GM21447 (cell line): ENCODE data around the gene KIRREL3.
"Not testable (repeated sequence)": the region's sequence is repeated elsewhere in the genome, so short reads cannot be mapped to it uniquely, and the experiment has no call there.

ENCODE experiments used
- ATAC-seq: cut with Tn5 transposase; IDR thresholded peaks from one replicate; pipeline ENCODE4 v1.9.1; 2021; ENCODE audit not compliant: unreplicated experiment

KIRREL3 gene

DNA sequence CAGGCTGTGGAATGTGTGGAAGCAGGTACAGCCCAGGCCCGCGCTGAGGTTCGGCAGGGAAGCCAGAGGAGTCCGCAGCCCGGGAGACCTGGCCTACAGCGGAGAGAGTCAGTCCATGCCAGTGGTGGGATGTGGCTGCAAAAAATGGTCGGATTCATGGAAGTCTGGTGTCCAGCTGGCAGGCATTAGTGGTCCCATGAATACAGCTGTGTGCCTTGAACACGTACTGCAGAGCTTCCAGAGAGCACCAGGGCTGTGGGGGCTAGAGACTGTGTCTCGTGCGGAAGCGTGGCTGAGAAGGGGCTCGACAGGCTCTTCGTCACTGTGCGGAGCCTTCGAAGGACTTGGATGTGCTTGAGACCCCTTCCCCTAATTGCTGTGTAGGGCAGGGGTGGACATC, 604.3 kb downstream of the KIRREL3 start:
- ATAC-seq = not testable (repeated sequence)

DNA sequence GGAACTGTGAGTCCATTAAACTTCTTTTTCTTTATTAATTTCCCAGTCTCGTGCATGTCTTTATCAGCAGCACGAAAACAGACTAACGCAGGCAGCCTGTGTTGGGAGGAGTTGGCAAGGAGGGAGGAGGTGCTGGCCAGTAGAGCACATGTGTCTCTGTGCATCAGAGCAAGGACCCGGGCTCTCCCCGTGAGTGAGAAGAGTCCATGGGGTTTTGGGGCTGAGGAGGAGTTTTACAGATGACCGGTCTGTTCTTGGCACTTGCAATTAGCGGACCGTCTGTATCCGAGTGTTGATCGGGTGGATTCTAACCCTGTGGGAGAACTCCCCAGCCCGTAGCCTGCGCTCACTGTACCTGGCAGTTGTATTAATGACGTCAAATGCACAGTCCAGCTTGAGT, 604.8 kb downstream of the KIRREL3 start:
- ATAC-seq = not testable (repeated sequence)

DNA sequence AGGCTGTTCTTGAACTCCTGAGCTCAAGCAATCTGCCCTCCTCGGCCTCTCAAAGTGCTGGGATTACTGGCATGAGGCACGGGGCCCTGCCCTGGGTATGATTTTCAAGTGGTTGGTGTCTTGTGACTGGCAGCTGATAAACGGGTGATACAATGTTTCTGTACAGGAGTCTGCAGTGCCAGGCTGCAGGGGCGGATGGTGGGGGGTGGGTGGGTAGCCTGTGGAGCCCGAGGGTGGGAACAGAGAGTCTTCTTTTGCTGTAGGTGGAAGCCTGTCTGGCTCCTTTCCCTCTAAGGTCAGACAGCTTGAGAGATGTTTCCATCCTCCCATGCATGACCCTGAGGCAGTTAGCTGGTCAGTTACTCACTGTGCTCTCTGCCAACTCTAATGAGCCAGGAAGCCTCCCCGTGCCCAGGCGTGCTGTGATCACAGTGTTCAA, 605.9 kb downstream of the KIRREL3 start:
- not testable (repeated sequence) for ATAC-seq

DNA sequence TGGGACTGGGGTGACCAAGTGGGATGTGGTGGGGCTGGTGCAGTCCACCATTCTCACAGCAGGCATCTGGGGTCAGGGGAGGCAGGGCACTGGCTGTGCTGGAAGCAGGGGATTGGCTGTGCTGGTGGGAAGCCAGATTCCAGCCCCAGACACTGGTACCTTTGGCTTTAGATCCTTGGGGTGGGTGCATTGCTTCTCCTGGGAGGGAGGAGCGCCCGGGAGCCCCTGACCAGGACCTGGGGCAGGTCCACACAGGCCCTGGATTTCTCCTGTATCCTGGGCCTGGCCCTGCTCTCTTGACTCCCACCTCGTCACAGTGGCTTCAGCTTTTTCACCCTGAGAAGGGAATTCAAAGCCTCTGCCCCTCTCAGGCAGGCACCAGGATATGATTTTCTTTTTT, 606.5 kb downstream of the KIRREL3 start:
- ATAC-seq = no peak

DNA sequence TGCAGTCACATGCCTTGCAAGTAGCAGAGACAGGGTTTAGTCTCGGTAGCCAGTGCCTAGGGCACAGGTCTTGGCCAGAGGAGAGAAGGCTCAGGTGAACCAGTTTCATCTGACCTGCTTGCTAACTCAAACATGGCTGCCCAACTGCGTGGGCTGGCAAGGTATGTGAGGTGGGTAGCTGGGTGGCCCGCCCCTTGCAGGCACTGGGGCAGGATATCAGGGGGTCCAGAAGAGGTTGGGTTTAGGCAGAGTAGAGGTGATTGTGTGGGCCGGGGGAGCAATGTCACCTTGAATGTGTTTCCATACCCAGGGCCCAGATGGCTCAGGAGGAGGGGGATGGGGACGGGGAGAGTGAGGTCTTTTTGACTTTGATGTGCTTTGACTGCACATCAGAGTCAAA, 607.4 kb downstream of the KIRREL3 start:
- ATAC-seq = no peak

DNA sequence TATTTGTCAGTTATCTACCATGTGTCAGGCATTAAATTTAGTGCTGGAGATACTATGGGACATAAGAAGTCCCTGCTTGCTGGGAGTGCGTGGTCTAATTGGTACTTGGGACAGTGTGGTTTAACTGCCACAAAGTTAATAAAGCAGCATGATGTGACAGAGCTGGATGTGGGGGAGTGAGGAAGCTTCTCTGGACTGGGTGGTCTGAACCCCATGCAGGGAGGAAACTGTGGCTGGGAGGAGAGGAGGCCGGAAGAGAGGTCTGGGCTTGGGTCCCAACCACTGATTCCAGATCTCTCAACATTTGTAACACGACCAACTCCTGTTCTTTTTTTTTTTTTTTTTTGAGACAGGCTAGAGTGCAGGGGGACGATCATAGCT, 607.9 kb downstream of the KIRREL3 start:
- peak; percentile 26 for ATAC-seq

DNA sequence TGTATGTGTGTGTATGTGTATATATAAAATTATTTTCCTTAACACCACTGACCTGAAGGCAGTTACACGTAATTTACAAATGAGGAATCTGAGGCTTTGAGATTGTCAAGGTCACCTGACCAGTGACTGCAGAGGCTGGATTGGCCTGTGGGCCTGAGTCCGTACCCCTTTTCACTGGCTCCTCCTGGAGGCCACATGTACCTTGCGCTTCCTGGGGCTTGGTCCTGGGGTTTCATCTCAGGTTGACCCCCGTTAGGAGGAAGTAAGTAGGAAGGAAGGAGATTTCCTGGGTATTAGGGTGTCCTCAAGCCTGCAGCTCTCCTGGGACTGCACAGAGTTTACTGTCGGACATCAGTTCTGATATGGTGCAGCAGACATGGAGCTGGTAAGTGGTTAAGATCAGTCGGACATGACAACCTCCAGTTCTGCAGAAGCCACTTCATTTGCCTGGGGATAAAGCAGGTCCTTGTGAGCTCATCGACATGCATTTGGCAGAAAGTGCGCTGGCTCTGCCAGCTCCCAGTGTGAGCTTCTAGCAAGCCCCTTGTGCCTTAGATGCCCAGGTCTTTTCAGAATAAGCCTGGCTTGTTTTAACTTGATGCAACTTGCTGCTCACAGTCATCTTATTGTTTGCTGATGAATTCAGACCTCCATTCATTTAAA, 608.5 kb downstream of the KIRREL3 start:
- ATAC-seq = peak; percentile 78

DNA sequence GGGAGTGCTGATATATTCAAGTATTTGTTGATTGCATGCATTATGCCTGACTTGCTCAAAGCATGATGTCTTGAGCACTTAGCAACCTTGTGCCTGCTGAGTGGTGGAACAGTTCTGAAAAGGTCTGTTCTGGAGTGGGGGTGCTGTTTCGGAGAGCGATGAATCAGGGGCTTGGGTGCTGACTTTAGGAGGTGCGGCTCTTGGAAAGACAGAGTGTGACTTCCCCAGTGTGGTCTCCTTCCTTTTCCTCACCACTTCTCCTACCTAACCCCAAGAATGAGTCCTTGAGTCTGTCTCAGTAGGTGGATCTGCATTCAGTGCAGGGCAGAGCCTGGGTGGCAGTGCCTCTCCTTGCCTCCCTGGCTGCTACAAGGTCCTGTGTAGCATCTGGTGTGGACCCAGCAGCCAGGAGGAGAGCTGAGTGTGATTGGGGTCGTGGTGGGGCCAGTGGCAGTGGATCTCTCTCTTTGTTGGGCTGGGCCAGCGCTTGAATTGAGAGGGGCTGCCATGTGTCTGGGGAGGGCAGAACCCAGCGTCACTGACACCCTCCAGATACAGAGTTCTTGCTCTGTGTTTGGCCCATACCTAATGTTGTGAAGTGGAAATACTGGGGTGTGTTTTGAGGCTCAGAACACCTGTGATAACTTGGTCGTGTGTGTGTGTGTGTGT, 609.1 kb downstream of the KIRREL3 start:
- ATAC-seq = no peak

DNA sequence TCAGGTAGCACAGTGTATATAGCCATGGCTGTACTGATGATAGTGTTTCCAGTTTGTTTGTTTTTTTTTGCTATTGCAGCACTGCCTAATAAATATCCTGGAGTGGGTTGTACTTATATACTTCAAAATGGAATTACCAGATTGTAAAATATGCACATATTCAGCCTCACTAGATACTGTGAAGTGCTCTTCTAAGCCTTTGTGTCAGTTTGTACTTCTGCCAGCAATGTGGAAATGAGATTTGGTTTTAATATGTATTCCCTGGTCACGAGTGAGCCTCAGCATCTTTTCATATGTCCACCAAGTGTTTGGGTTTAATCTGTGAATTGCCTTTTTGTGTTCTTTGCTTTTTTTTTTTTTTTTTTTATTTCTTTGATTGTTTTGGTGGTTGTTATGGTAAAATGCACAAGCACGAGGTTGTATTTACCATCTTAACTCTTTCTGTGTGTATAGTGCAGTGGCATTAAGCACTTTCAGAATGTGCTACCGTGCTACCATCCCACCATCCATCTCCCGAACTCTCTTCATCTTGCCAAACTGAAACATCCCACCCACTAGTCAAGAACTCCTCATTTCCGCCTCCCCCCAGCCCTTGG, 610.2 kb downstream of the KIRREL3 start:
- ATAC-seq = no peak

DNA sequence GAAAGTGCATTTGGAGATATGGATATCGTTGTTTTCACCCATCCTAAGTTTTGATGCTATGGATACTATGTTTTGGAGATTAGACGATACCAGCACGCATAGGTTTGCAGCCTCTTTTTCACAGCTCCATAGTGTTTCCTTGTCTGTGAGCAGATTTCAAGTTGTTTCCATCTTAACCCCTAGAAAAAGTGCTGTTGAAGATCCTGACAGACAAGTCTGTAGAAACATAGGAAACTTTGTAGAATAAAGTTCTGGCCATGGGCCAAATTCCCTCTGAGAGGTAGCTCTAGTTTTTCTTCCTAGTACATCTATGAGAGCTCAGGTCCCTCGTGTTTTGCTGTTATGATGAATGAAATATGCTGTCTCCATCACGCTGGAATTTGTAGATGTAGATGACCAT, 612.7 kb downstream of the KIRREL3 start:
- ATAC-seq = no peak

DNA sequence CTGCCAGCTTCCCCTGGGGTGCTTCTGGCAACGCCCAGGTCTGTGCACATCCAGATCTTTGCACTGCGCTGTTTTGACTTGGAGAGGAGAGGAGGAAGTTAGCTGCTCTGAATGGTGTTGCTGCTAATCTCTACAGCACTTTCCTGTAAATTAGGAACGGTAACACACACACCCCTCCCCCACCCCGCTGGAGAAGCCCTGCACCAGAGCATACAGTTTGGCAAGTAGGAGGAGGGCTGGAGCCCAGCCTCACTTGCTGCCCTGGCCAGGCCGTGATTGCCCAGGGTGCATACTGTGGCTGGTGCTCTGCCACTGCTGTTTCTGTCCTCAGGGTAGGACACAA, 613.9 kb downstream of the KIRREL3 start:
- ATAC-seq = not testable (repeated sequence)

DNA sequence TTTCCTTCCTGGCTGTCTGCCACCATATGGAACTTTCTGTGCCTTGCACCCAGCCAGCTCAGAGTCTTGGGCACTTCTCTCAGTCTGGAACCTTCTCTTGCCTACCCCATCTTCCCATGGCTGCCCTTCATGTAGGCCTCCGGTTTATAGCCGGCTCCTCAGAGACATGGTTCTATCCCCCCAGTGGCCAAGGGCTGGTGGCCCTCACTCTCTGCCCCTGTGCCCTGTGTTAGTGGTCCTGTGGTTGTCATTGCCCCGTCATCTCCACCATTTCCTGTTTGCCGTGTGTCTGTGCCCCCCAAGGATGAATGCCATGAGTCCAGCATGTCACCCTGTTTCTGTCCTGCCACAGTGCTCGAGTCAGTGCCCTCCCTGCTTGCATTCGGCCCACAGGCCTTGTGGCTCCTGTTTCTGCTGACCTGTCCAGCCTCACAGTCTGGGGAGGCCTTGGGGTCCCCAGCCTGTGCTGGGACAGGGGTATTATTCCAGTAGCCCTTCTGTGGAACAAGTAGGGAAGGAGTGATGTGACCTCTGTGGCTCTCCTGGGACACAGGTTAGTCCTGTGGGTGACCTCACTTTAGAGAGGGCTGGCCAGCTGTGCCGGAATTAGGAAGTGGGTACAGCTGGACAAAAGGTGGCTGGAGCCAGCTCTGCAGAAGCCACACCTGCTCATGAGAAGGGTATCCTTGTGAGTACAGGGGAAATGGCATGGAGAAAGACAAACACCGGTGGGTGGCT, 614.4 kb downstream of the KIRREL3 start:
- ATAC-seq = no peak

DNA sequence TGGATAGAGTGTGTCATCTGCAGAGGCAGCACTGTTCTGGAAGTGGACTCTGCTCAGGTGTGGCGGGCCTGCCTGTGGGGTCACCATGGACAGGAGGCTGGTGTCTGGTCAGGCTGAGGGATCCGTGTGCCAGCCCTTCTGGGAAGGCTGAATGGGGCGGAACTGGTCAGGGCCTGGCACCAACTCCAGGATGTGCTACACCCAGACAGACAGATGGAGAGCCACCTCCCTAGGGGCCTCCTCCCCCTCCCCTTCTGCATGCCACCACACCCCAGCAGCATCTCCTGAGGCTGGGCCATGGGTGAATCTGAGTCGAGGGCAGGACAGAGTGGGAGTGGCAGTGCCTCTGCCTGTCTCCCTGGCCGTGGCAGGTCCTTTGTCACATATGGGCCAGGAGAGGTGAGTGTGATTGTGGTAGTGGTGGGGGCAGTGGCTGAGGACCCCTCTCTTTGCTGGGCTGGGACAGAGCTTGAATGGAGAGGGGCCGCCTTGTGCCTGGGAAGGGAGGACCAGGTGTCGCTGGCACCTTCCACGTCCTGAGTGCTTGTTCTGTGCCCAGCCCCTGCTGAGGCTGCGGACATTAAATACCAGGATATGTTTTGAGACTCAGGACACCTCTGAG, 616.0 kb downstream of the KIRREL3 start:
- no peak for ATAC-seq

DNA sequence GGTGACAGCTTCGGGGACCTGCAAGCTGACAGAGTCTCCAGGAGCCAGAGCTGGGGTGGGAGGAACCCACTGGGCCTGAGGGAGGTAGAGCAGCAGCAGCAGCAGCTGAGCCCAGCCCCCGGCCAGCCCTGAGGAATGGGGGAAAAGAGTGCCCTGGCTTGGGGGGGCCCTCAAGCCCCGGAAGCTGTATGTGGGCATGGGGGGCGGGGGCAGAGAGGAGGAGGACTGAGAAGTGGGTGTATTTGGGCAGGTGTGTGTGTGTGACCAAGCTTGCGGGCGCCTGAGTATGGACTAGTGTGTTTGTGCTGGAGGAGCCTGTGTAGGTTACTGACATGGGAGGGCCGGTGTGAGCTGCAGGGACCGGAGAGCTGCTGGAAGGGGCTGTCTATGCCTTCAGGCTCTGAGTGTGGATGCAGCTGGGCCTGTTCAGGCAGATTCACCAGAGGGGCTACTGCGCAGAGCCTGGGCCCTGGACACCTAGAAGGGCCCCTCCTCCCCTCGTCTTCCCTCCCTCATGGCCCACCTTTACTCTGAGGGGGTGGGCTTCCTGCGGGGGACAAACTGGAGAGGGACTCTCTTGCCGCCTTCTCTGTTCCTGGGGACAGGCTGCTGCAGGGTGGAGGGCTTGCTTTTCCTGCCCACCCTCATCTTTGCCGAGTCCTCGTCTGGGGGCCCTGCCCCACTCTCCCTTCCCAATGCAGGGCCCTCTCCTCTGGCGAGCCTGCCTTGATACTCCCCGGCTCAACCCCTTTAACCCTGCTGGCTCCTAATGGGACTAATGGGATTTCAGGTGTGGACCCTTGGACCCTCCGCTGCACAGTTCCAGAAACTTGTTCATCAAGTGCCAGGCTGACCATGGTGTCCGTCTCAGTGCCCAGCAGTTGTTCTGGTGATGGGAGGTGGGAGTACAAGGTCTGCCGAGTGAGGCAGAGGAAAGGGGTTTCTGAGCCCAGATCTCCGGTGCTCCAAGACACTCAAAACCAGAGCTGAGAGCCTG, 616.9 kb downstream of the KIRREL3 start:
- no peak for ATAC-seq

DNA sequence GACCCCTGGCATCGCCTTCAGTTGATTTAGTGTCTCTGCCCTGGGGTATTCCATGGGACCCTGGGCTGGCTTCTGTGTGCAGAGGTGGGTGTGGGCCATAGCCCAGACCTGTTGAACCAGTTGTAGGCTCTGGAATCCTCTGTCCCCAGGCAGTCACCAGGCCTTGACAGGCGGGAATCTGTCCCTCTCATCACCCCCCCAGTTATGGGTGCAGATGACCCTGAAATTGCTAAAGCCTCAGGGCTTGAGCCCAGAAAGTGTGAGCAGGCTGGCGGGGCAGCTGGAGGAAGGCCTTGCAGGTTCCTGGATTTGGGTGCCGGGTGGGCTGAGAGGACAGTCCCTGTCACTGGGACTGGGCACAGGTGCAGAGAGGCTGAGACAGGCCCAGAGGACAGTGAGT, 617.9 kb downstream of the KIRREL3 start:
- ATAC-seq = not testable (repeated sequence)

DNA sequence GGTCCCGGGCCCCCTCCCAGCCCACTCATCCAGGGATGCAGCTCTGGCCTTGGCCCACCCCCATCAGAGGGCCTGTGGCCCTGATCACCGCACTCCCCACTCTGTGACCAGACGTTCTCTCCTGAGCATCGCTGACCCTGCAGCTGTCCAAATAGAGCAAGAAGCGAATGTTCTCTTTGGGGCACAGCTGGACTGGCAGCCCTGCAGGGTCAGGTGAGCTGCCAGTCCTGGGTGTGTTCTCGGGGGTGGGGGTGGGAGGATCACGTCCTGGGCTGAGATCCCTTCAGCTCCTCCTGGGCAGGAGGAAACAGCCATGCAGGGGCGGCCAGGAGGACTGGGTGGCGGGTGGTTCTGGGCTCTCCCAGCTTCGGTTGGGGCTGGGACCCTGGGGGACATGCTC, 618.6 kb downstream of the KIRREL3 start:
- not testable (repeated sequence) for ATAC-seq

DNA sequence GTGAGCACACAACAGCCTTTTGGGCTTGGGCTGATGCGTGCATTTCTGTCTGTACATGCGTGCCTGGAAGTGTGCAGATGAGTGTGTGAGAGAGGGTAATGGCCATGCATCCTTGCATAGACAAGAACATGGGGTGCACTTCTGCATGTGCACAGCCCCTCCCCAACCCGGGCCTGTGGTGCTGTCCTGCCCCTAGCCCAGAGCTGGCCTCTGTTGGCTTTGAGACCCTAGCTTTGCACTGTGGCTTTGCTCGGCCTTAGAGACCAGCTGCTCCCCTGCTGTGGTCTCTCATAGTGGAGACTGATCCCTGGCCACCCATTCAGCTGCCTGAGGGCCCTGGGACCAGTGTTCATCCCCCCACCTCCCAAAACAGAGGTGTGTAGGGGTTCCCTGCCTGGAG, 619.7 kb downstream of the KIRREL3 start:
- no peak for ATAC-seq

DNA sequence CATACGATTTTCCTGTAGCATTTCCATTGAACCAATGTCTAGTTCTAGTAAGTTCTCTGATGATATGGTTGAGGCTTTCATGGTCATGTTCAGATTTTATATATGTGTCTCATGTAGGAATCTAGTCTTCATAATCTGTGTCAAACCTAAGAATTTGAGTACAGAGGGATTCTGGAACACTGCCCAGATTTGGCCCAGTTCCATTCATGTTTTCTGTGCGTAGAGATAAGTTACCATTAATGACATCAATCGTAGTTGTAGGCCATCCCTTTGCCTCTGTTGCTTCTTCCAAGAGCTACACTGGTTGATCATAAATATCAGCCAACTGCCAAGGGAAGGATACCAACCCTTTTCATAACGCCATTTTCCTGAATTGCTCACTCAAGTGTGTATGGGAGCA, 621.8 kb downstream of the KIRREL3 start:
- ATAC-seq = no peak

DNA sequence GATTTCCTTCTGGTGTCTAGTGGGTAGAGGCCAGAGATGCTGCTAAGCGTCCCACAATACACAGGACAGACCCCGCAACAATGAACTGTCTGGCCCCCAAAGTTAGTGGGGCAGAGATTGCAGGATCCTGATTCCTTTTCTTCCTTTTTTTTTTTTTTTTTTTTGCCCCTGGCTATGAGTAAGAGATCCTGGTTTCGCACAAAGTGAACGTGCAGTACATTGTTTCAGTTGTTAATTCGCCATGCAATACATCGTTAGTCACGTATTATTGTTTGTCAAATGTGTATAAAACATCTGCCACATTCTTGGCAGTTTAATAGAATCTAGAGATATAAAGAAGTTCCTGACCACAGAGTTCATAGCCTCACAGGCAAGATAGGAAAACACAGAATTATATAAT, 624.8 kb downstream of the KIRREL3 start:
- ATAC-seq = no peak
